Glutamatergic neuron (in vitro differentiated cells): ENCODE results near the gene PGAM1. TPM values are rescaled to one million over a fixed set of nuclear protein-coding genes. Genes with fewer than 3 reads are reported as not detected.

Experiments
- DNase-seq: peaks from one replicate; pipeline ENCODE4 v3.0.0; 2022
- H3K27ac Mint-ChIP-seq: one replicate; pipeline ENCODE4 v1.8.0; 2020; ENCODE audit warnings: mild to moderate bottlenecking, mixed read lengths, inconsistent platforms; ENCODE audit not compliant: unreplicated experiment
- H3K27me3 Mint-ChIP-seq: one replicate; pipeline ENCODE4 v1.8.0; 2020; ENCODE audit warnings: mild to moderate bottlenecking, moderate library complexity, mixed read lengths, inconsistent platforms; ENCODE audit not compliant: unreplicated experiment
- H3K36me3 Mint-ChIP-seq: one replicate; pipeline ENCODE4 v1.8.0; 2020; ENCODE audit warnings: mild to moderate bottlenecking, mixed read lengths, inconsistent platforms; ENCODE audit not compliant: unreplicated experiment
- H3K4me1 Mint-ChIP-seq: one replicate; pipeline ENCODE4 v1.8.0; 2020; ENCODE audit warnings: mild to moderate bottlenecking, low read depth, mixed read lengths, inconsistent platforms; ENCODE audit not compliant: unreplicated experiment
- H3K4me3 Mint-ChIP-seq: one replicate; pipeline ENCODE4 v1.8.0; 2020; ENCODE audit warnings: mild to moderate bottlenecking, mixed read lengths, inconsistent platforms; ENCODE audit not compliant: unreplicated experiment
- H3K9me3 Mint-ChIP-seq: one replicate; pipeline ENCODE4 v1.8.0; 2020; ENCODE audit warnings: mild to moderate bottlenecking, moderate library complexity, mixed read lengths, inconsistent platforms; ENCODE audit not compliant: unreplicated experiment
- total RNA-seq: library from RNA; stranded (reverse); fragmentation: NEBNext Ultra II Directional; extraction: Animal tissue kit (Norgen Biotek cat#: 25700); gene quantifications from one replicate; pipeline ENCODE4 v1.2.1, GENCODE V29; 2021; ENCODE audit not compliant: unreplicated experiment
- TF ChIP-seq, protein P1 (sequence below): fragments of 200-600 bp; sonication (generic); IDR thresholded peaks from one replicate; pipeline ENCODE4 v1.5.0; 2021; ENCODE audit not compliant: partially characterized antibody, unreplicated experiment

Gene PGAM1
- total RNA-seq, 1 donor from 2014 or later = 374 TPM

DNA sequence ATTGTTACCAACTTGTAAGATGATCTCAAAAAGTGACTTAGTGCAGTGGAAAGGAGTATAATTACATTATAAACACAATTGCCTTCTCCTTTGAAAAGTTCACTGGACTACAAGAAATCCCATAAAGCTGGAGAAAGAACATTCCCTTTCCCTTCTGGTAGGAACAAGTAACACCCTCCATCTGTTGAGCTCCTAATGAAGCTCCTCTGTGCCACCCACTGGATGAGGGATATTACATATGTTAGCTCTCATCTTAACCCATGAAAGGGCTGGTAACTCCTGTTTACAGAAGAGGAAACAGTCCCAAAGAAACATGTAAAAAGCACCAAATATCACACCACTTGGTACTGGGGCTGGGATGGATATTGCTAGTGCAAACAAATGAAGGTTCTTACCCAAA lies 8.1 kb downstream of the PGAM1 start:
- peaks cover 4% of the 10 kb centered on the region for H3K9me3 Mint-ChIP-seq
- no peak for DNase-seq
- H3K36me3 Mint-ChIP-seq = no peaks in the 10 kb centered on the region
- peaks cover 7% of the 10 kb centered on the region for H3K4me1 Mint-ChIP-seq
- peak overlapping the region; percentile 22 for H3K27ac Mint-ChIP-seq
- H3K4me3 Mint-ChIP-seq = no peak overlapping the region
- H3K27me3 Mint-ChIP-seq = no peaks in the 10 kb centered on the region
- TF ChIP-seq, protein P1, sequence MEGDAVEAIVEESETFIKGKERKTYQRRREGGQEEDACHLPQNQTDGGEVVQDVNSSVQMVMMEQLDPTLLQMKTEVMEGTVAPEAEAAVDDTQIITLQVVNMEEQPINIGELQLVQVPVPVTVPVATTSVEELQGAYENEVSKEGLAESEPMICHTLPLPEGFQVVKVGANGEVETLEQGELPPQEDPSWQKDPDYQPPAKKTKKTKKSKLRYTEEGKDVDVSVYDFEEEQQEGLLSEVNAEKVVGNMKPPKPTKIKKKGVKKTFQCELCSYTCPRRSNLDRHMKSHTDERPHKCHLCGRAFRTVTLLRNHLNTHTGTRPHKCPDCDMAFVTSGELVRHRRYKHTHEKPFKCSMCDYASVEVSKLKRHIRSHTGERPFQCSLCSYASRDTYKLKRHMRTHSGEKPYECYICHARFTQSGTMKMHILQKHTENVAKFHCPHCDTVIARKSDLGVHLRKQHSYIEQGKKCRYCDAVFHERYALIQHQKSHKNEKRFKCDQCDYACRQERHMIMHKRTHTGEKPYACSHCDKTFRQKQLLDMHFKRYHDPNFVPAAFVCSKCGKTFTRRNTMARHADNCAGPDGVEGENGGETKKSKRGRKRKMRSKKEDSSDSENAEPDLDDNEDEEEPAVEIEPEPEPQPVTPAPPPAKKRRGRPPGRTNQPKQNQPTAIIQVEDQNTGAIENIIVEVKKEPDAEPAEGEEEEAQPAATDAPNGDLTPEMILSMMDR = no peak

DNA sequence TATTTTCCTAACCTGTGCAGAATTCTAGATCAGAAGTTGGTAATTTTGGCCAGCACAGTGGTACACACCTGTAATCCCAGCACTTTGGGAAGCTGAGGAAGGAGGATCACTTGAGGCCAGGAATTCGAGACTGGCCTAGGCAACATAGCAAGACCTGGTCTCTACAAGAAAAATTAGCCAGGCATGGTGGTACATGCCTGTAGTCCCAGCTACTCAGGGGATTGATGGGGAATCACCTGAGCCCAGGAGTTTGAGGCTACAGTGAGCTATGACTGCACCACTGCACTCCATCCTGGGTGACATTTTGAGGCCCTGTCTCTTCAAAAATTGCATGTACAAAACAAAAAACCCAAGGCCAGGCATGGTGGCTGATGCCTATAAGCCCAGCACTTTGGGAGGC lies 8.6 kb downstream of the PGAM1 start:
- H3K27ac Mint-ChIP-seq = no peak overlapping the region
- peaks cover 4% of the 10 kb centered on the region for H3K9me3 Mint-ChIP-seq
- DNase-seq = no peak
- TF ChIP-seq, protein P1 = no peak
- no peaks in the 10 kb centered on the region for H3K27me3 Mint-ChIP-seq
- H3K4me1 Mint-ChIP-seq = peaks cover 4% of the 10 kb centered on the region
- no peaks in the 10 kb centered on the region for H3K36me3 Mint-ChIP-seq
- H3K4me3 Mint-ChIP-seq = no peak overlapping the region

DNA sequence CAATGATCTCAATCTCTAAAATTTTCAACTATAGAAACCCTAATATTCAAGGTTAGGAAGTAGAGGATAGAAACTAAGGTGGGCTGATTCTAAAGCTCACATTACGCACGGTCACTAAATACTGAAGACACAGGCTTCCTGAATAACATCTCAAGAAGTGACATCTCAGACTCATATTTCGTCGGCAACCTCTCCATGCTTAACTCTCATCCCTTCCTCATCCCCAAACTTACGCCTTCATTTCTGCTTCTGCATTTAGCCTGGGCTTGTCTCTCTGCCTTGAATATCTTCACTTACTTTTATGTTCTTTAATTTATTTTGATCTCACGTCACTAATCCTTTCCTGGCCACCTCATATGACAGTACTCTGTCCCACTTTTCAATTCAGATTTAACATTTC lies 9.2 kb downstream of the PGAM1 start:
- no peak overlapping the region for H3K4me3 Mint-ChIP-seq
- H3K36me3 Mint-ChIP-seq = no peaks in the 10 kb centered on the region
- DNase-seq = no peak
- peaks cover 3% of the 10 kb centered on the region for H3K9me3 Mint-ChIP-seq
- TF ChIP-seq, protein P1 = no peak
- H3K4me1 Mint-ChIP-seq = peaks cover 4% of the 10 kb centered on the region
- no peaks in the 10 kb centered on the region for H3K27me3 Mint-ChIP-seq
- H3K27ac Mint-ChIP-seq = no peak overlapping the region

DNA sequence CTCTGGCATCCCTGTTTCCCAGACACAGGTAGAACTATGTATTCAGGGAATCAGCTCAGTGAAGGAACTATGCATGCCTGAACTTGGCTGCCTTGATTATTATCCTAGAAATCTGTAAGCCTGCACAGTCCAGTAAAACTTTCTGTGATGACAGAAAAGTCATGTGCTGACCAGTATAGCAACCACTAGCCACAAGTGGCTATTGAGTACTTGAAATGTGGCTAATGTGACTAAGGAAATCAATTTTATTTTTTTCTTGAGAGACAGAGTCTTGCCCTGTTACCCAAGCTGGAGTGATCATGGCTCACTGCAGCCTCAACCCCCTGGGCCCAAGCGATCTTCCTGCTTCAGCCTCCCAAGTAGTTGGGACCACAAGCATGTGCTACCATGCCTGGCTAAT lies 16.3 kb downstream of the PGAM1 start:
- H3K4me3 Mint-ChIP-seq = no peak overlapping the region
- no peaks in the 10 kb centered on the region for H3K36me3 Mint-ChIP-seq
- no peaks in the 10 kb centered on the region for H3K27me3 Mint-ChIP-seq
- peaks cover 5% of the 10 kb centered on the region for H3K4me1 Mint-ChIP-seq
- peaks cover 3% of the 10 kb centered on the region for H3K9me3 Mint-ChIP-seq
- no peak for DNase-seq
- TF ChIP-seq, protein P1 = no peak
- H3K27ac Mint-ChIP-seq = no peak overlapping the region

DNA sequence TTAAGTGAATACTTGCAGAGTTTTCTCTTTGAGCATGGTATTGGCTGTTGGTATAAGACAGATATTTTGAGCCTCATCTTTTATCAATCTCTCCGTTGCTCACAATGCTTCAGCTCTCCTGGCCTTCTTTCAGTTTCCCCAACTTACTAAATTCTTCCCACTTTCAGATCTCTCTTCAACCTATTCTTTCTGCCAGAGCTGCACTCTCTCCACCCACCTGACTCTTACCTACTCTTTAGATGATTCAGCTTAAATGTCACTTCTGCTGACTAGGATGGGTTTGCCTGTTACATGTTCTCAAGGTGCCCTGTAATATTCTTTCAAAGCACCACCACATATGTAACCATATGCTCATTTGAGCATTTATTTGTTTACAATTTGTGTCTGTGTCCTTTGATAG lies 18.2 kb downstream of the PGAM1 start:
- Mint-ChIP-seq H3K36me3 (no peaks in the 10 kb centered on the region), H3K9me3 (peaks cover 3% of the 10 kb centered on the region), H3K4me1 (peaks cover 9% of the 10 kb centered on the region), H3K27ac (no peak overlapping the region), H3K27me3 (no peaks in the 10 kb centered on the region), H3K4me3 (no peak overlapping the region)
- TF ChIP-seq, protein P1 = no peak
- no peak for DNase-seq
